DOHH2 (cell line): Measurements from ENCODE around the gene RPTOR.

Source experiments
- EZH2phosphoT487 ChIP-seq: fragments of 200-600 bp; sonication (generic); IDR thresholded peaks from 2 replicates; pipeline ENCODE4 v1.6.1; 2017; ENCODE audit warnings: borderline replicate concordance, mild to moderate bottlenecking, antibody characterized with exemption, low read length, moderate library complexity, mixed read lengths
- TF ChIP-seq, protein P1 (sequence below): fragments of 200-600 bp; sonication (generic); IDR thresholded peaks from one replicate; pipeline ENCODE4 v1.5.1; 2014; ENCODE audit warnings: antibody characterized with exemption, mild to moderate bottlenecking, low read depth, low read length; ENCODE audit not compliant: poor library complexity, severe bottlenecking

DNA sequence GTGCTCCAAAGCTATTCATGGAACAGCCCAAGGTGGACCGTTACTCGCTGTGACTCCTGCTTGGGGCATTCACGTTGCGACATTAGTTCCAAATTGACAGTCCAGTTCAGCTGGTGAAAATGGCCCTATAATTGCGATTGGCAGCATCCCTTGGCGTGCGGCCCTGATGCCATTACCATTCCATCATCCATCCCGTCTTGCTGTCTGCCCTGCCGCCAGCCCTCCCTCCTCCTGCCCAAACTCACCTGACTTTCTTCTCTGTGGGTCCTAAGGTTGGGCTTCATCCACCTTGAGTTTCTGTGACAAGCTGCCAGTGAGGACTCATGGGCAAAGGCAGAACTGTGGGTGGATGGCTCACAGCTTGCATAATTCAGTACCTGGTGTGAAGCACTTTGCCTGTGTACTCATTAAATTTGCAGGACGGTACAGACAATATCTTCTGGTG lies 104.6 kb downstream of the RPTOR start:
- TF ChIP-seq, protein P1, sequence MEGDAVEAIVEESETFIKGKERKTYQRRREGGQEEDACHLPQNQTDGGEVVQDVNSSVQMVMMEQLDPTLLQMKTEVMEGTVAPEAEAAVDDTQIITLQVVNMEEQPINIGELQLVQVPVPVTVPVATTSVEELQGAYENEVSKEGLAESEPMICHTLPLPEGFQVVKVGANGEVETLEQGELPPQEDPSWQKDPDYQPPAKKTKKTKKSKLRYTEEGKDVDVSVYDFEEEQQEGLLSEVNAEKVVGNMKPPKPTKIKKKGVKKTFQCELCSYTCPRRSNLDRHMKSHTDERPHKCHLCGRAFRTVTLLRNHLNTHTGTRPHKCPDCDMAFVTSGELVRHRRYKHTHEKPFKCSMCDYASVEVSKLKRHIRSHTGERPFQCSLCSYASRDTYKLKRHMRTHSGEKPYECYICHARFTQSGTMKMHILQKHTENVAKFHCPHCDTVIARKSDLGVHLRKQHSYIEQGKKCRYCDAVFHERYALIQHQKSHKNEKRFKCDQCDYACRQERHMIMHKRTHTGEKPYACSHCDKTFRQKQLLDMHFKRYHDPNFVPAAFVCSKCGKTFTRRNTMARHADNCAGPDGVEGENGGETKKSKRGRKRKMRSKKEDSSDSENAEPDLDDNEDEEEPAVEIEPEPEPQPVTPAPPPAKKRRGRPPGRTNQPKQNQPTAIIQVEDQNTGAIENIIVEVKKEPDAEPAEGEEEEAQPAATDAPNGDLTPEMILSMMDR = no peak
- no peak for TF ChIP-seq EZH2phosphoT487
